ENCODE measurements around the gene ARHGEF10L. TPM values are rescaled to one million over a fixed set of nuclear protein-coding genes. Genes with fewer than 3 reads are reported as not detected.

Gene ARHGEF10L
- total RNA-seq, 4 donors from 2014 or later: 65.0 to 136 (median 94.1) TPM

DNA sequence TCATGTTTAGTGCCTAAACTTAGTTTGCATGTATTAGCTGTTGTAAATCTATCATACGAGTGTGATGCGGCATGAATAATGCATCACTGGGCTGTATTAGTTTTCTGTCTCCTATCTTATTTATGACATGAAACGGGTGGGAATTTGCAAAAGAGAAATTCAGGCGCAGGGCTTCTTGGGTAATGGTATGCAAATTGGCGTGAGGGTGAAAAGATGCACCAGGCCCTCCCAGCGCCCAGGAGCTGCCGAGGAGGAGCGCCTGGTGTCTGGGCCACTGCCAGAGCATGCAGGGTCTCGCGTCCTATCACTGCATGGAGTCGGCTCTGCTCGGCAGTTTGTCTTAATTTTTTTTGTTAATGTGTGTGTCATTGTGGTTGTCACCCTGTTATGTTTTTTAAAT lies 132.7 kb downstream of the ARHGEF10L start:
- Histone ChIP-seq H3K27me3 (no peaks in the 10 kb centered on the region), H3K27ac (no peak overlapping the region), H3K4me3 (no peak overlapping the region), H3K9me3 (no peaks in the 10 kb centered on the region), H3K36me3 (peaks cover 23% of the 10 kb centered on the region), H3K4me1 (no peaks in the 10 kb centered on the region)
- no peak for TF ChIP-seq POLR2AphosphoS5 (IDR thresholded peaks at IDR 0.05)
- TF ChIP-seq, protein P1, sequence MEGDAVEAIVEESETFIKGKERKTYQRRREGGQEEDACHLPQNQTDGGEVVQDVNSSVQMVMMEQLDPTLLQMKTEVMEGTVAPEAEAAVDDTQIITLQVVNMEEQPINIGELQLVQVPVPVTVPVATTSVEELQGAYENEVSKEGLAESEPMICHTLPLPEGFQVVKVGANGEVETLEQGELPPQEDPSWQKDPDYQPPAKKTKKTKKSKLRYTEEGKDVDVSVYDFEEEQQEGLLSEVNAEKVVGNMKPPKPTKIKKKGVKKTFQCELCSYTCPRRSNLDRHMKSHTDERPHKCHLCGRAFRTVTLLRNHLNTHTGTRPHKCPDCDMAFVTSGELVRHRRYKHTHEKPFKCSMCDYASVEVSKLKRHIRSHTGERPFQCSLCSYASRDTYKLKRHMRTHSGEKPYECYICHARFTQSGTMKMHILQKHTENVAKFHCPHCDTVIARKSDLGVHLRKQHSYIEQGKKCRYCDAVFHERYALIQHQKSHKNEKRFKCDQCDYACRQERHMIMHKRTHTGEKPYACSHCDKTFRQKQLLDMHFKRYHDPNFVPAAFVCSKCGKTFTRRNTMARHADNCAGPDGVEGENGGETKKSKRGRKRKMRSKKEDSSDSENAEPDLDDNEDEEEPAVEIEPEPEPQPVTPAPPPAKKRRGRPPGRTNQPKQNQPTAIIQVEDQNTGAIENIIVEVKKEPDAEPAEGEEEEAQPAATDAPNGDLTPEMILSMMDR (IDR thresholded peaks at IDR 0.05): no peak
- no peak for TF ChIP-seq EP300 (IDR thresholded peaks at IDR 0.05)
- TF ChIP-seq POLR2A (IDR thresholded peaks at IDR 0.05): no peak
- no peak for DNase-seq (ENCODE audit: low spot score in 2 of 2)
- WGBS: 55% methylated on average over 12 of the region's 12 CpGs

DNA sequence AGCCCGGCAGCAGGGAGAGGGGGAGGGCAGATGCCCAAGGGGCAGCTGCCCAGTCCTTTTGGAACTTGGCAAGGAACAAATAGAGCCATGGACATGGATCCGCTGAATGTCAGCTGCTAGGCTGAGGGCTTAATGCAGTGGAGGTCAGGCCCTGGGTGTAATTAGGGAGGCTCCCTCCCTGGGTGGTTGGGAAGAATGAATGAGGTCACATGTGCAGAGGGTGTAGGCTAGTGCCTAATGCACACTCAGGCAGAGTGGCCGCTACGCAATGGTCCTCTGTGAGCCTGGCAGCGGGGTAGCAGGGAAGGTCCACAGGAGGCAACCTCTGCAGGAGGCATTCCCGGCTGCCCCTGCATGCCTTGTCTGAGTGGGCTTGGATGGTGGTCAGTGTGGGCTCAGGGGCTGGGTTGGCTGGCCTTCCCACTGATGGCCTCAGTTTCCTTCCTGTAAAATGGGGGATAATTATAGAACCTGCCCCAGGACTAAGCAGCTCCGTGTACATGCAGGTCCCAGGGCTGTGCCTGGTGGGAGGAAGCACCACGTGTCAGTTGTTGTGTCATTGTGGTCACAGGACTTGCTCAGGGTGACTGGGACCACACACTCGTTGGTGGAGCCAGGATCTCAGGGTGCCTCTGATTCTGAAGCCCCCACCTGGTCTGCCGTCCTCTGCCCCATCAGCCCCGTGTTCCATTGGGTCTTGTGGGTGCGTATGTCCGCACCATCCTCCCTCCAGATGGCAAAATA lies 134.0 kb downstream of the ARHGEF10L start:
- TF ChIP-seq EP300 (IDR thresholded peaks at IDR 0.05): no peak
- TF ChIP-seq POLR2AphosphoS5 (IDR thresholded peaks at IDR 0.05): no peak
- TF ChIP-seq, protein P1 (IDR thresholded peaks at IDR 0.05): no peak
- no peak for TF ChIP-seq POLR2A (IDR thresholded peaks at IDR 0.05)
- Histone ChIP-seq H3K4me1 (no peaks in the 10 kb centered on the region), H3K27ac (no peak overlapping the region), H3K27me3 (no peaks in the 10 kb centered on the region), H3K9me3 (no peaks in the 10 kb centered on the region), H3K4me3 (no peak overlapping the region), H3K36me3 (peaks cover 16% of the 10 kb centered on the region)
- 76% methylated on average over 11 of the region's 13 CpGs for WGBS
- no peak for DNase-seq (ENCODE audit: low spot score in 2 of 2)

DNA sequence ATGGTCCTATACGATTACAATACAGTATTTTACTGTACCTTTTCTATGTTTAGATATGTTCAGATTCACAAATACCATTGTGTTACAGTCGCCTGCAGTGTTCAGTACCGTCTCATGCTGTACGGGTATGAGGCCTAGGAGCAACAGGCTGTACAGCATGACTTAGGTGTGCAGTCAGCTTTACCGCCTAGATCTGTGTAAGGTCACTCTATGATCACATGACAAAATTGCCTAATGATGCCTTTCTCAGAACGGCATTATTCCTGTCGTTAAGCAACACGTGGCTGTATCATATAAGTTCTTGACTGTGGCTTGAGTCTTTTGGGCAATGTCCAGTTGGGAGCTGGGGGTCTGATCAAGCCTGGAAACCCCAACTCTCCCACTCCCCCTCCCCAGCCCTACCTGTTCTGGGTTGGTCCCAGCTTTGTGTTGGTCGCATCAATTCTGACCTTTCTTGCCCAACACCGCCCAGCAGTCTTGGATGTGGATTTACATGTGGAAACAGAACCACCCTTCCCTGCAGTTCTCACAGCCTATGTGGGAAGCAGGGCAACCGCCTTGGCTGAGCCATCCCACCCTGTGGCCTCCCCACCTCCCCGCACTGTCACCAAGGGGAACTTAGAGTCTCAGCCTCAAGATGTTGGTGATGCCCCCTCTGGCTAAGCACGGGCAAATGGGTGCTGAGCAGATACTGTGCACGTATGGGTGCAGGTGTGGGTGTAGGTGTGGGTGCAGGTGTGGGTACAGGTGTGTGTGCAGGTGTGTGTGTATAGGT lies 135.4 kb downstream of the ARHGEF10L start:
- H3K36me3 ChIP-seq: peaks cover 21% of the 10 kb centered on the region
- no peaks in the 10 kb centered on the region for H3K9me3 ChIP-seq
- no peaks in the 10 kb centered on the region for H3K4me1 ChIP-seq
- H3K4me3 ChIP-seq: no peak overlapping the region
- WGBS: 74% methylated on average over 14 of the region's 14 CpGs
- DNase-seq (ENCODE audit: low spot score in 2 of 2): no peak
- TF ChIP-seq EP300 (IDR thresholded peaks at IDR 0.05): no peak
- TF ChIP-seq POLR2A (IDR thresholded peaks at IDR 0.05): no peak
- TF ChIP-seq POLR2AphosphoS5 (IDR thresholded peaks at IDR 0.05): no peak
- TF ChIP-seq, protein P1 (IDR thresholded peaks at IDR 0.05): no peak
- H3K27me3 ChIP-seq: no peaks in the 10 kb centered on the region
- H3K27ac ChIP-seq: no peak overlapping the region

DNA sequence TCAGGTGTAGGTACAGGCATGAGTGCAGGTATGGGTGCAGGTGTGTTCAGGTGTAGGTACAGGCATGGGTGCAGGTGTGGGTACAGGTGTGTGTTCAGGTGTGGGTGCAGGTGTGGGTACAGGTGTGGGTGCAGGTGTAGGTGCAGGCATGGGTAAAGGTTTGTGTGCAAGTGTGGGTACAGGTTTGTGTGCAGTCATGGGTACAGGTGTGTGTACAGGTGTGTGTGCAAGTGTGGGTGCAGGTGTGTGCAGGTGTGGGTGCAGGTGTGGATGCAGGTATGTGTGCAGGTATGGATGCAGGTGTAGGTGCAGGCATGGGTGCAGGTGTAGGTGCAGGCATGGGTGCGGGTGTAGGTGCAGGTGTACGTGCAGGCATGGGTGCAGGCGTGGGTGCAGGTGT lies 136.2 kb downstream of the ARHGEF10L start:
- 92% methylated on average over 3 of the region's 3 CpGs for WGBS
- H3K27ac ChIP-seq: no peak overlapping the region
- no peaks in the 10 kb centered on the region for H3K27me3 ChIP-seq
- no peak for DNase-seq (ENCODE audit: low spot score in 2 of 2)
- TF ChIP-seq POLR2A (IDR thresholded peaks at IDR 0.05) (no peak), EP300 (IDR thresholded peaks at IDR 0.05) (no peak), POLR2AphosphoS5 (IDR thresholded peaks at IDR 0.05) (no peak)
- TF ChIP-seq, protein P1 (IDR thresholded peaks at IDR 0.05): no peak
- H3K36me3 ChIP-seq: peaks cover 18% of the 10 kb centered on the region
- H3K9me3 ChIP-seq: no peaks in the 10 kb centered on the region
- H3K4me3 ChIP-seq: no peak overlapping the region
- peaks cover under 1% of the 10 kb centered on the region for H3K4me1 ChIP-seq

DNA sequence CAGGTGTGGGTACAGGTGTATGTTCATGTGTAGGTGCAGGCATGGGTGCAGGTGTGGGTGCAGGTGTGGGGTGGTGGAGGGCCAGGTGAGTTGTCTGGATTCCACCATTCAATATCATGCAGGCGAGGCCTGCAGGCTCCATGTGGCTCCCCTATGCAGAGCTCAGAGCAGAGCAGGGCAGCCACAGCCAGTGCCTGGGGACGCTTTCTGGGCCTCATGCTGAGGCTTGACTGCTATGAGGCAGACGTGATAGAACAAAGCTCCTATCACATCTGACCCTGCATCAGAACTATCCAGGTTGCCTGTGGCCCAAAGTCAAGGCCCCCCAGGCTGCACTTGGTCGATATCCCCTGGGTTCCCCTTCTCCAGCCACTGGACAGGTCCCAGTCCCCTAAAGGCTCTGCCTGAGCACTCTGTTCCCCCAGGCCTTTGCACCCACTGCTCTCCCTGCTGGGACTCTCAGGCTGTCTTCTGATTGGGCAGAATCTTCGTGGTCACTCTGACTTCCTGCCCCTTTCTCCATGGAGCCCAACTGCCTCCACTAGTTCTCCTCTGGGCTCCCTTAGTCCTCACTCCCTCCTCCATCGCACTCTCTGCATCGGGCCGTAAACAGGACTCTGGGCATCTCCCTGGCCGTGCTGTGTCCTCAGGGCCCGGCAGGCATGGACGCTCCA lies 137.0 kb downstream of the ARHGEF10L start:
- Histone ChIP-seq H3K9me3 (no peaks in the 10 kb centered on the region), H3K27ac (no peak overlapping the region), H3K4me3 (no peak overlapping the region), H3K36me3 (peaks cover 18% of the 10 kb centered on the region), H3K27me3 (no peaks in the 10 kb centered on the region), H3K4me1 (peaks cover 4% of the 10 kb centered on the region)
- TF ChIP-seq POLR2A (IDR thresholded peaks at IDR 0.05): no peak
- TF ChIP-seq EP300 (IDR thresholded peaks at IDR 0.05): no peak
- TF ChIP-seq, protein P1 (IDR thresholded peaks at IDR 0.05): no peak
- TF ChIP-seq POLR2AphosphoS5 (IDR thresholded peaks at IDR 0.05): no peak
- WGBS: 71% methylated on average over 11 of the region's 11 CpGs
- no peak for DNase-seq (ENCODE audit: low spot score in 2 of 2)
